ENCODE measurements around the gene FNBP1L. TPM values are rescaled to one million over a fixed set of nuclear protein-coding genes. Genes with fewer than 3 reads are reported as not detected.

The FNBP1L gene
- total RNA-seq: 10 to 100 TPM; 68.7 to 86.0 (median 72.9) TPM

DNA sequence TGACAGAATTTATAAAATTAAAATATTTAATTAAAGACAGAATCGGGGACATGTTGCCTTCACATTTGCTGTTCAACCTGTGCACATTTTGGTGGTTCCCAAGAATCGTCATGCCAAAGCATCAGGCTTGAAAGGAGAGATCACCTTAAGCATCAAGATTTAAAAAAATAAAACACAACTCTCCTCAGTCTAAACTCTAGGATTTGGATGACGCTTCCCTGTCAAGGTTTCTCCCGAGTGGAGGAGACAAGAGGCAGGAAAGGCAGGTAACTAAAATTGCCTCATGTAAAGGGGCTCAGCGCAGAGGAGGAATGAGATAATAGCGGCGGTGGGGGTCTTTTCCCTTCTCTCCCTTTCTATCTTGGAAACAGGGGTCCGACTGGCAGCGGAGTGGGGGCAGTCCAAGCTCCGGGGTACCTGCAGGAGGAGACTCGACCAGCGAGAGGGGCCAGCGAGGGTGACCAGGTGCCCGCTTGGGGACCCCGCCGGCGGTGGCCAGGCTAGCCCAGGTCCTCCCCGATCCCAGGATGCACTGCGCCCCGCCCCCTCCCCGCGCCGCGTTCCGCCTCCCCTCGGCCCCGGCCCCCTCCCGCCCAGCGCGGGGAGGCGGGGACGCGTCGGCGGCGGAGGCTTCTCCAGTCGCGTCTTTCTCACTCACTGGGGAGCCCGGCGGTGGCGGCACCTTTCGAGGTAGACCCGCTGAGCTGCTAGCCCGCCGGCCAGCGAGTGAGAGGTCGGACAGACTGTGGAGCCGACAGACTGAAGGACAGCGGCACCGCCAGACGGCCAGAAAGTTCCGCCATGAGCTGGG is at the start of gene FNBP1L:
TSS of gene FNBP1L (plus strand) at position 638 of the 811 bp plus-strand sequence. CDS start at position 802, 164 bp downstream.
- intact Hi-C loops (cut with DNase I): loop anchor here (10.0 kb wide), 1 partner anchor 397 kb away; no protein-coding TSS in a partner anchor
- WGBS, 2 donors: 2 to 3% methylated on average over 13 to 15 of the region's 52 CpGs
- no peaks in the 10 kb centered on the region for H3K27me3 ChIP-seq
- TF ChIP-seq, protein P1, sequence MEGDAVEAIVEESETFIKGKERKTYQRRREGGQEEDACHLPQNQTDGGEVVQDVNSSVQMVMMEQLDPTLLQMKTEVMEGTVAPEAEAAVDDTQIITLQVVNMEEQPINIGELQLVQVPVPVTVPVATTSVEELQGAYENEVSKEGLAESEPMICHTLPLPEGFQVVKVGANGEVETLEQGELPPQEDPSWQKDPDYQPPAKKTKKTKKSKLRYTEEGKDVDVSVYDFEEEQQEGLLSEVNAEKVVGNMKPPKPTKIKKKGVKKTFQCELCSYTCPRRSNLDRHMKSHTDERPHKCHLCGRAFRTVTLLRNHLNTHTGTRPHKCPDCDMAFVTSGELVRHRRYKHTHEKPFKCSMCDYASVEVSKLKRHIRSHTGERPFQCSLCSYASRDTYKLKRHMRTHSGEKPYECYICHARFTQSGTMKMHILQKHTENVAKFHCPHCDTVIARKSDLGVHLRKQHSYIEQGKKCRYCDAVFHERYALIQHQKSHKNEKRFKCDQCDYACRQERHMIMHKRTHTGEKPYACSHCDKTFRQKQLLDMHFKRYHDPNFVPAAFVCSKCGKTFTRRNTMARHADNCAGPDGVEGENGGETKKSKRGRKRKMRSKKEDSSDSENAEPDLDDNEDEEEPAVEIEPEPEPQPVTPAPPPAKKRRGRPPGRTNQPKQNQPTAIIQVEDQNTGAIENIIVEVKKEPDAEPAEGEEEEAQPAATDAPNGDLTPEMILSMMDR (IDR thresholded peaks at IDR 0.05): no peak
- peak; percentile 78 to 91 for TF ChIP-seq POLR2A (IDR thresholded peaks at IDR 0.05)
- H3K36me3 ChIP-seq: no peaks in the 10 kb centered on the region
- H3K9me3 ChIP-seq: no peaks in the 10 kb centered on the region
- peaks cover 0 to 8% of the 10 kb centered on the region in 2 donors for H3K4me1 ChIP-seq
- H3K27ac ChIP-seq: peak within 1 kb of the TSS; percentile 89 to 98 (median 93)
- peak within 1 kb of the TSS; percentile 57 to 99 (median 95) for H3K4me3 ChIP-seq (replicated peaks in 1 of 3)
- DNase-seq: peak; percentile 88 to 89

DNA sequence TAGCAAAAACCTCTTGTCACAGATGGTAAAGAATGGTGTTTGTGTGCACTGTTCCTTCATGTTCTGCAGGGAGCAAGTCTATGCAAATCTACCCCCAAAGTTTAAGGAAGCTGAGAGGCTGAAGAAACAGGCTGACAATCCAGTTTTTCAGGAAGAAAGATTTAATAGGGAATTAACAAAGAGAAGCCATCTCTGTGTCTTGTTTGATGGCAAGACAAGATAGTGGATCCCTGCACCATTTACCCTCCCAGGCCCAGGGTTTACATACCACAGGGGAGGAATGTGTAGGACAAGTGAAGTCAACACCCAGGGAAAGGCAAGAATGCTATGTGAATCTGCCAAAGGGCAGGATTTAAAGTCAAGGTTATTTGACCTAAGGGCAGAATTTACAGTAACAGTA is 48.1 kb upstream of the FNBP1L start:
- no peaks in the 10 kb centered on the region for H3K36me3 ChIP-seq
- H3K27me3 ChIP-seq: no peaks in the 10 kb centered on the region
- DNase-seq: no peak
- intact Hi-C loops (cut with DNase I): no loop called here
- no peaks in the 10 kb centered on the region for H3K9me3 ChIP-seq
- no peak for TF ChIP-seq POLR2A (IDR thresholded peaks at IDR 0.05)
- TF ChIP-seq, protein P1 (IDR thresholded peaks at IDR 0.05): no peak
- no peaks in the 10 kb centered on the region for H3K4me1 ChIP-seq
- no peak overlapping the region for H3K4me3 ChIP-seq (replicated peaks in 1 of 3)
- no peak overlapping the region for H3K27ac ChIP-seq

DNA sequence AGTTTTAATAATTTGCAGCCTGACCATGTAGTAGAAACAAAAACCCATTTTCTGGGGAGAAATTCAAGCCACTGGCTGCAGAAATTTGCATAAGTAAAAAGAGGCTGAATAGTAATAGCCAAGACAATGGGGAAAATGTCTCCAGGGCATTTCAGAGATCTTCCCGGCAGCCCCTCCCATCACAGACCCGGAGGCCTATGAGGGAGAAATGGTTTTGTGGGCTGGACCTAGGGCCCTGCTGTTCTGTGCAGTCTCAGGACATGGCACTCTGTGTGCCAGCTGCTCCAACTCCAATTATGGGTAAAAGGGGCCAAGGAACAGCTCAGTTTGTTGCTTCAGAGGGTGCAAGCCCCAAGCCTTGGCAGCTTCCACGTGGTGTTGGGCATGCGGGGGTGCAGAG is 39.7 kb upstream of the FNBP1L start:
- 89 to 93% methylated on average over 2 to 4 of the region's 4 CpGs for WGBS, 2 donors
- intact Hi-C loops (cut with DNase I): no loop called here
- DNase-seq: no peak
- TF ChIP-seq, protein P1 (IDR thresholded peaks at IDR 0.05): no peak
- TF ChIP-seq POLR2A (IDR thresholded peaks at IDR 0.05): no peak
- Histone ChIP-seq H3K27me3 (no peaks in the 10 kb centered on the region), H3K36me3 (no peaks in the 10 kb centered on the region), H3K4me1 (no peaks in the 10 kb centered on the region), H3K9me3 (no peaks in the 10 kb centered on the region), H3K4me3 (replicated peaks in 1 of 3) (no peak overlapping the region), H3K27ac (no peak overlapping the region)

DNA sequence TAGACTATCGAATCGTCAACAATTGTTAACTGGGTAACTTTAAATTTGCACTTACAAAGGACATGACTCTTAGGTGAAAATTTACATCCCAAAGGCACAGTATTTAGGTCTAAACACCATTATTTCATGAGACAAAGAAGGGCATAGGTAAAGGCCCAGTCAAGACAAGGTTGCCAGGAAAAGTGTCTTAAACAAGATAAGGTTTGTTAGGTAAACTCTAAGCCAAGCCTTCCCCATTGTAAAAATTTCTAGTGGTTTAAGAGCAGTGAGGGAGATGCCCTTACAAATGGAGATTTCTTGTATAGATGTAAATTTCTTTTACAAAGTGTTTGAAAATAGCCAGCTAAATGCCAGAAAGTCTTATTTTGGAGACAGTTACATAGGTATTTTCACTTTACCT is 36.9 kb upstream of the FNBP1L start:
- H3K27ac ChIP-seq: no peak overlapping the region
- H3K36me3 ChIP-seq: no peaks in the 10 kb centered on the region
- H3K27me3 ChIP-seq: no peaks in the 10 kb centered on the region
- WGBS, 2 donors: 73 to 77% methylated on average over 2 of the region's 2 CpGs
- no peak for DNase-seq
- intact Hi-C loops (cut with DNase I): no loop called here
- H3K9me3 ChIP-seq: no peaks in the 10 kb centered on the region
- H3K4me1 ChIP-seq: peaks cover 16 to 19% of the 10 kb centered on the region in 2 donors
- no peak overlapping the region for H3K4me3 ChIP-seq (replicated peaks in 1 of 3)
- TF ChIP-seq POLR2A (IDR thresholded peaks at IDR 0.05): no peak
- TF ChIP-seq, protein P1 (IDR thresholded peaks at IDR 0.05): no peak

DNA sequence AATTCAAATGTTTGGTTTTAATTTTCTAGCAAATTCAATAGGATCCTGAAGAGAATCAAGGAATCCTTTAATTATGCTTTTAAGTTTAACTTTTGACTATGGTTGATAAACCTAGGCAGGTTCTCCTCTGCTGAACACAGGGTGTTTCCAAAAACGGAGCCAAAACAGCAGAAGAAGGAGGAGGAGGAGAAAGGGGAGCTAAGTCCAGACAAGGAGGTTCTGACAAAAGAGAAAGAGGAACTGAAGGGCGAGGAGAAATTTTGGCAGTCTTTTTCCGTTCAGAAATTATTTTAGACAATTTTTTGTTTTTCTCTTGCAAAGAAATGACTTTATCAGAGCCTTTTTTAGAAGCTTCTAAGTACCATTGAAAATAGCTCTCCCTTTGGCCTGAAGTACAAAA is 33.2 kb upstream of the FNBP1L start:
- TF ChIP-seq, protein P1 (IDR thresholded peaks at IDR 0.05): no peak
- no peak for TF ChIP-seq POLR2A (IDR thresholded peaks at IDR 0.05)
- intact Hi-C loops (cut with DNase I): no loop called here
- Histone ChIP-seq H3K4me1 (peaks cover 16 to 19% of the 10 kb centered on the region in 2 donors), H3K4me3 (replicated peaks in 1 of 3) (no peak overlapping the region), H3K27me3 (no peaks in the 10 kb centered on the region), H3K27ac (peak overlapping the region; percentile 31 to 50 (median 47)), H3K9me3 (no peaks in the 10 kb centered on the region), H3K36me3 (no peaks in the 10 kb centered on the region)
- 16 to 28% methylated on average over 3 of the region's 3 CpGs for WGBS, 2 donors
- DNase-seq: peak; percentile 5 to 19
